Fibroblast of lung (primary cell): ENCODE measurements around the gene ACOT4. TPM values are rescaled to one million over a fixed set of nuclear protein-coding genes. Genes with fewer than 3 reads are reported as not detected.
"Not testable (repeated sequence)": the region's sequence is repeated elsewhere in the genome, so short reads cannot be mapped to it uniquely, and the experiment has no call there.

ENCODE experiments used
- DNase-seq, 2 donors: peaks; one replicate each; pipeline versions ENCODE4 v3.0.0 to v3.0.0-alpha.2; 2010; ENCODE audit warnings: low read depth in 2 of 2
- H2AFZ ChIP-seq: 2 replicates; pipeline ENCODE4 v1.5.1; 2012; ENCODE audit warnings: low read length, control low read depth, inconsistent platforms
- H3K27ac ChIP-seq: 2 replicates; pipeline ENCODE4 v1.5.1; 2011; ENCODE audit warnings: low read length, control low read depth; ENCODE audit not compliant: insufficient read depth
- H3K27me3 ChIP-seq: 2 replicates; pipeline ENCODE4 v1.5.1; 2011; ENCODE audit warnings: mild to moderate bottlenecking, low read length; ENCODE audit not compliant: control insufficient read depth, insufficient read depth
- H3K36me3 ChIP-seq: 2 replicates; pipeline ENCODE4 v1.5.1; 2011; ENCODE audit warnings: low read length; ENCODE audit not compliant: control insufficient read depth, insufficient read depth
- H3K4me1 ChIP-seq: 2 replicates; pipeline ENCODE4 v1.5.1; 2011; ENCODE audit warnings: low read length; ENCODE audit not compliant: control insufficient read depth, insufficient read depth; ENCODE audit errors: extremely low read depth
- H3K4me2 ChIP-seq: 2 replicates; pipeline ENCODE4 v1.5.1; 2011; ENCODE audit warnings: low read length, control low read depth; ENCODE audit not compliant: insufficient read depth; ENCODE audit errors: extremely low read depth
- H3K4me3 ChIP-seq, 4 experiments: fragments of 200-600 bp in 1 of 4; sonication (generic) in 1 of 4; replicated peaks in 1 of 4; 2 replicates each; pipeline ENCODE4 v1.5.1; 2011 to 2016; ENCODE audit warnings: low read length in 4 of 4, low read depth in 3 of 4, mild to moderate bottlenecking in 3 of 4, control low read depth in 2 of 4, inconsistent platforms in 1 of 4, mixed read lengths in 1 of 4; ENCODE audit not compliant: insufficient read depth in 1 of 4; ENCODE audit errors: control extremely low read depth in 1 of 4
- H3K79me2 ChIP-seq: 2 replicates; pipeline ENCODE4 v1.5.1; 2012; ENCODE audit warnings: mild to moderate bottlenecking, low read length, inconsistent platforms; ENCODE audit not compliant: control insufficient read depth, insufficient read depth
- H3K9ac ChIP-seq: 2 replicates; pipeline ENCODE4 v1.5.1; 2011; ENCODE audit warnings: mild to moderate bottlenecking, low read length, control low read depth; ENCODE audit not compliant: insufficient read depth
- H3K9me3 ChIP-seq: 2 replicates; pipeline ENCODE4 v1.5.1; 2012; ENCODE audit warnings: low read depth, low read length; ENCODE audit not compliant: control insufficient read depth, insufficient read depth
- H4K20me1 ChIP-seq: 2 replicates; pipeline ENCODE4 v1.5.1; 2011; ENCODE audit warnings: low read length; ENCODE audit not compliant: control insufficient read depth, insufficient read depth; ENCODE audit errors: extremely low read depth
- EZH2 ChIP-seq: IDR thresholded peaks from 2 replicates; pipeline ENCODE4 v1.5.1; 2012; ENCODE audit warnings: low read length, control low read depth, mild to moderate bottlenecking; ENCODE audit errors: missing control alignments
- polyA plus RNA-seq, 2 donors: library from polyadenylated mRNA; depleted of rRNA in 1 of 2; stranded (reverse) in 1 of 2; unstranded in 1 of 2; fragments of >200 nt; gene quantifications; 2 replicates each; pipeline ENCODE4 v1.2.1, GENCODE V29; 2011 to 2012; ENCODE audit warnings: missing spikeins in 1 of 2
- total RNA-seq: library from RNA; depleted of rRNA; stranded (reverse); fragments of >200 nt; gene quantifications from 2 replicates; pipeline ENCODE4 v1.2.1, GENCODE V29; 2014
- TF ChIP-seq, protein P1 (sequence below), 2 donors: IDR thresholded peaks in 1 of 2; conservative IDR thresholded peaks in 1 of 2; 1 replicate in 1 of 2; 2 replicates in 1 of 2; pipeline ENCODE4 v1.5.1; 2011 to 2012; ENCODE audit warnings: low read length in 2 of 2, control low read depth in 1 of 2, inconsistent platforms in 1 of 2, low read depth in 1 of 2, mild to moderate bottlenecking in 1 of 2

The ACOT4 gene
- total and polyA plus RNA-seq, 2 donors (not counting 1 experiment from before 2014, with no cell fraction given), result 0.17 to 1.7 TPM

DNA sequence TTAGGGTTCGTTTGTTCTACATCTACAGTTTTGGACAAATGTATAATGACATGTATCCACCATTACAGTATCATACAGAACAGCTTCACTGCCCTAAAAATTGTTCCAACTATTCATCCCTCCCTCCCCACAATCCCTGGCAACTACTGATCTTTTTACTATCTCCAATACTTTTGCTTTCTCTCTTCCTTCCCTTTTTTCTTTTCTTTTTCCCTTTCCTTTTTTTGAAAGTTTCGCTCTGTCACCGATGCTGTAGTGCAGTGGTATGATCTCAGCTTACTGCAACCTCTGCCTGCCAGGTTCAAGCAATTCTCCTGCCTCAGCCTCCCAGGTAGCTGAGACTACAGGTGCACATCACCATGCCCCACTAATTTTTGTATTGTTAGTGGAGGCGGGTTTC lies 2.6 kb upstream of the ACOT4 start:
- H3K4me1 ChIP-seq, result no peaks in the 10 kb centered on the region
- H2AFZ ChIP-seq, result no peak overlapping the region
- no peaks in the 10 kb centered on the region for H4K20me1 ChIP-seq
- no peak overlapping the region for H3K27ac ChIP-seq
- H3K27me3 ChIP-seq, result no peaks in the 10 kb centered on the region
- no peak overlapping the region for H3K4me3 ChIP-seq
- no peak overlapping the region for H3K4me2 ChIP-seq
- H3K79me2 ChIP-seq, result no peaks in the 10 kb centered on the region
- no peak for DNase-seq
- no peak overlapping the region for H3K9ac ChIP-seq
- no peaks in the 10 kb centered on the region for H3K9me3 ChIP-seq
- no peaks in the 10 kb centered on the region for H3K36me3 ChIP-seq
- TF ChIP-seq, protein P1, sequence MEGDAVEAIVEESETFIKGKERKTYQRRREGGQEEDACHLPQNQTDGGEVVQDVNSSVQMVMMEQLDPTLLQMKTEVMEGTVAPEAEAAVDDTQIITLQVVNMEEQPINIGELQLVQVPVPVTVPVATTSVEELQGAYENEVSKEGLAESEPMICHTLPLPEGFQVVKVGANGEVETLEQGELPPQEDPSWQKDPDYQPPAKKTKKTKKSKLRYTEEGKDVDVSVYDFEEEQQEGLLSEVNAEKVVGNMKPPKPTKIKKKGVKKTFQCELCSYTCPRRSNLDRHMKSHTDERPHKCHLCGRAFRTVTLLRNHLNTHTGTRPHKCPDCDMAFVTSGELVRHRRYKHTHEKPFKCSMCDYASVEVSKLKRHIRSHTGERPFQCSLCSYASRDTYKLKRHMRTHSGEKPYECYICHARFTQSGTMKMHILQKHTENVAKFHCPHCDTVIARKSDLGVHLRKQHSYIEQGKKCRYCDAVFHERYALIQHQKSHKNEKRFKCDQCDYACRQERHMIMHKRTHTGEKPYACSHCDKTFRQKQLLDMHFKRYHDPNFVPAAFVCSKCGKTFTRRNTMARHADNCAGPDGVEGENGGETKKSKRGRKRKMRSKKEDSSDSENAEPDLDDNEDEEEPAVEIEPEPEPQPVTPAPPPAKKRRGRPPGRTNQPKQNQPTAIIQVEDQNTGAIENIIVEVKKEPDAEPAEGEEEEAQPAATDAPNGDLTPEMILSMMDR (conservative IDR thresholded peaks at IDR 0.05 in 1 of 2, IDR thresholded peaks at IDR 0.05 in 1 of 2; ENCODE audit: low read depth in 1 of 2, low read length in 2 of 2), result no peak
- no peak for TF ChIP-seq EZH2

DNA sequence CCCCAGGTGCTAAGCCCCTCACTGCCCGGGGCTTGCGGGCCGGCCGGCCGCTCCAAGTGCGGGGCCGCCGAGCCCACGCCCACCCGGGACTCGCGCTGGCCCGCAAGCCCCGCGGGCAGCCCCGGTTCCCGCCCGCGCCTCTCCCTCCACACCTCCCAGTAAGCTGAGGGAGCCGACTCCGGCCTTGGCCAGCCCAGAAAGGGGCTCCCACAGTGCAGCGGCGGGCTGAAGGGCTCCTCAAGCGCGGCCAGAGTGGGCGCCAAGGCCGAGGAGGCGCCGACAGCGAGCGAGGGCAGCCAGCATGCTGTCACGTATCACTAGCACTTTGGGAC lies 1.0 kb upstream of the ACOT4 start:
- H3K4me2 ChIP-seq, H3K9me3 ChIP-seq, H3K79me2 ChIP-seq, H3K9ac ChIP-seq, H3K36me3 ChIP-seq, H3K4me1 ChIP-seq, H2AFZ ChIP-seq, H3K27me3 ChIP-seq, DNase-seq, H3K4me3 ChIP-seq, H3K27ac ChIP-seq, H4K20me1 ChIP-seq: not testable (repeated sequence)

DNA sequence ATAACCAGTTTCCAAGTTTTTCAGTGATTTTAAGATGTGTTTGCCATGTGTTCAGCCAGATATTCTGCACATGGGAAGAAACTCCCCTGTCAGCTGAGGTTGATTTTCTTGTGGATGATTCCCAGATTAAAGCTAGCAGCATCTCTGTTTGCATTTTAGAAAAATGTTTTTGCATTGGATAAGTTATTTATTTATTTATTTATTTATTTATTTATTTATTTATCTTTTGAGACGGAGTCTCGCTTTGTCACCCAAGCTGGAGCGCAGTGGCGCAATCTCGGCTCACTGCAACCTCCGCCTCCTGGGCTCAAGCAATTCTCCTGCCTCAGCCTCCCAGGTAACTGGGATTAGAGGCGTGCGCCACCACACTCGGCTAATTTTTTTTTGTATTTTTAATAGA lies 2.8 kb downstream of the ACOT4 start:
- H2AFZ ChIP-seq, result no peak overlapping the region
- H3K9ac ChIP-seq, result no peak overlapping the region
- no peak overlapping the region for H3K4me2 ChIP-seq
- no peaks in the 10 kb centered on the region for H3K9me3 ChIP-seq
- no peaks in the 10 kb centered on the region for H3K36me3 ChIP-seq
- no peaks in the 10 kb centered on the region for H3K79me2 ChIP-seq
- H4K20me1 ChIP-seq, result no peaks in the 10 kb centered on the region
- no peak for DNase-seq
- H3K27ac ChIP-seq, result no peak overlapping the region
- no peaks in the 10 kb centered on the region for H3K4me1 ChIP-seq
- TF ChIP-seq, protein P1 (conservative IDR thresholded peaks at IDR 0.05 in 1 of 2, IDR thresholded peaks at IDR 0.05 in 1 of 2; ENCODE audit: low read depth in 1 of 2, low read length in 2 of 2), result no peak
- no peak for TF ChIP-seq EZH2
- H3K4me3 ChIP-seq, result no peak overlapping the region
- no peaks in the 10 kb centered on the region for H3K27me3 ChIP-seq

DNA sequence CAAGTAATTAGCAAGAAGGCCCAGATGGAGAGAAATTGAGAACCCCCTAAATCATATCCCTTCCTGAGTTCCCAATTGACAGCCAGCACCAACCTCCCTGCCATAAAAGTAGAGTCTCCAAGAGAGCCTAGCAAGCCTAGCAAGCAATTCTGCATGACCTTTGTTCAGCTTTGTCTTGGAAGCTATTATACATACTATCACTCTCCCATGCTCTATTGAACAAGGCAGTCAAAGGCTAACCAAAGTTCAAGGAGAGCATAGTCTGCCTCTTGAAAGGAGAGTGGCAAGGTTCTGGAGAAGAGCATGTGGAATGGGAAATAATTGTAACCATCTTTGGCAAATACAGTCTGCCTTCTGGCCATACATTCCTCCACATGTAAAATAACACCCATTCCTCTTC lies 7.8 kb downstream of the ACOT4 start:
- Histone ChIP-seq H3K4me3 (no peak overlapping the region), H3K36me3 (no peaks in the 10 kb centered on the region), H3K4me2 (no peak overlapping the region), H2AFZ (no peak overlapping the region), H3K9me3 (no peaks in the 10 kb centered on the region), H3K79me2 (no peaks in the 10 kb centered on the region), H3K9ac (no peak overlapping the region), H3K4me1 (no peaks in the 10 kb centered on the region), H3K27ac (no peak overlapping the region), H3K27me3 (no peaks in the 10 kb centered on the region), H4K20me1 (no peaks in the 10 kb centered on the region)
- DNase-seq, result no peak
- TF ChIP-seq EZH2, result no peak
- TF ChIP-seq, protein P1 (conservative IDR thresholded peaks at IDR 0.05 in 1 of 2, IDR thresholded peaks at IDR 0.05 in 1 of 2; ENCODE audit: low read depth in 1 of 2, low read length in 2 of 2), result no peak
